Measurements from ENCODE around the gene OBSCN. TPM values are rescaled to one million over a fixed set of nuclear protein-coding genes. Genes with fewer than 3 reads are reported as not detected.

The OBSCN gene
- total and polyA plus RNA-seq, 2 of the 4 experiments (the other 2 are of a cell fraction) = 4.1 to 9.5 TPM

GRCh38 chr1:228212966-228213844, 5.4 kb downstream of the OBSCN start (continued):
- TF ChIP-seq MXI1 (IDR thresholded peaks at IDR 0.05; ENCODE audit: borderline replicate concordance, low read depth, low read length) (peak; percentile 73), POLR2A (IDR thresholded peaks at IDR 0.05; ENCODE audit: low read depth, low read length) (no peak), NFE2L2 (IDR thresholded peaks at IDR 0.05; ENCODE audit: low read depth, low read length) (no peak), RAD21 (IDR thresholded peaks at IDR 0.05; ENCODE audit: low read length) (peak; percentile 67), MAFK (IDR thresholded peaks at IDR 0.05; ENCODE audit: low read depth, low read length) (no peak)
